IPS DF 19.7 (cell line): ENCODE data around the gene MVK.

Experiments used
- DNase-seq: peaks from one replicate; pipeline ENCODE4 v3.0.0-alpha.2; 2013; ENCODE audit warnings: low read depth, low spot score

The MVK gene

GRCh38 chr12:109566424-109566823 lies 7.2 kb upstream of the MVK start:
- DNase-seq, result no peak

GRCh38 chr12:109567296-109567695 lies 6.3 kb upstream of the MVK start:
- no peak for DNase-seq

- DNase-seq, result no peak
These were observed 5.6 kb upstream of the MVK start for GRCh38 chr12:109567967-109568366.

- DNase-seq, result no peak
These were observed 5.1 kb upstream of the MVK start for GRCh38 chr12:109568486-109568885.

DNA sequence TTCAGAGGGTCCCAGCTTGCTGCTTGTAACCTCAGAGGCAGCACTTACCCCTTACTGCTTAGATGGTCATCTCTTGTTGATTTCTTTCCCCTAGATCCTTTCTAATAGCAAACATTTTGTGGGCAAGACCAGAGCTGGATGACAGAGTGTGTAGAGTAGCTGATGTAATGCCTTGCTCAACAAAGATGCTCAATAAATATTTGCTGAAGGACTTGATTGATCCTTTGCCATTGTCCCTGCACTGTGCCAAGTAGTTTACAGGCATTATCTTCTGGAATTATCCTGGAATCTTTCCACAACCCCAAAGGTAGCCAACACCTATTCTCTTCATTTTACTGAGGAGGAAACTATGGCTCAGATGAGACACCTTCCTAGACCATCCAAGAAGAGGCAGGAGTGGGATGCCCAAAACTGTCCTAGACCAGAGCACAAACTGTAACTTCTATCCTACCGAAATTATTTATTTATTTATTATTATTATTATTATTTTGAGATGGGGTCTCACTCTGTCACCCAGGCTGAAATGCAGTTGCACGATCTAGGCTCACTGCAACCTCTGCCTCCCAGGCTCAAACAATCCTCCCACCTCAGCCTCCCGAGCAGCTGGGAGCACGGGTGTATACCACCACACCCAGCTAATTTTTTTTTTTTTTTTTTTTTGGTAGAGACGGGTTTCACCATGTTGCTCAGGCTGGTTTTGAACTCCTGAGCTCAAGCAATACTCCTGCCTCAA lies 1.7 kb upstream of the MVK start:
- DNase-seq, result no peak

DNA sequence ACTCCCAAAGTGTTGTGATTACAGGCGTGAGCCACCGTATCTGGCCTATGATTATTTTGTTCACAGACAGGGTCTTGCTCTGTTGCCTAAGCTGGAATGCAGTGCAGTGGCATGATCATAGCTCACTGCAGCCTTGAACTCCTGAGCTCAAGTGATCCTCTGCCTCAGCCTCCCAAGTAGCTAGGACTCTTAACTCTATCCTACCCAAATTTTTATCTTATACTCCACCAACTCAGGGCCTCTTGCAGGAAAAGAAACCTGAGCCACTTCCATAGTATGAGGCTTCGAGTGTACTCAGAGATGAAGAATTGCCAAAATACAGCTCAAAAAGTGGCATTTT lies 1.1 kb upstream of the MVK start:
- DNase-seq, result no peak

DNA sequence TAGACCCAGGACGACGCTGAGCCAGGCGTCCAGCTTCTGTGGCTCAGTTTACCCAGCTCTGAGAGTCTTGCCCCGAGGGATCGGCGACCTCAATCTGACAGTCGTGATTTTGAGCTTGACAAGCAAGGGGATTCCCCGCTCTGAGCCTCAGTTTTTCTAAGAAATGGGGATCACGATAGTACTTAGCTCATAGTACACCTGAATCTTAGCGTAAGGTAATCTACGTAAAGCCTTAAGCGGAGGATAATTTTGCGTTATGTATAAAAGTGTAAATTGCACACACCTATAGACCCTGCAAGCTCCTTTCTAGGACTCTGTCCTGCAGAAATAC lies 285 bp downstream of the MVK start:
- no peak for DNase-seq

DNA sequence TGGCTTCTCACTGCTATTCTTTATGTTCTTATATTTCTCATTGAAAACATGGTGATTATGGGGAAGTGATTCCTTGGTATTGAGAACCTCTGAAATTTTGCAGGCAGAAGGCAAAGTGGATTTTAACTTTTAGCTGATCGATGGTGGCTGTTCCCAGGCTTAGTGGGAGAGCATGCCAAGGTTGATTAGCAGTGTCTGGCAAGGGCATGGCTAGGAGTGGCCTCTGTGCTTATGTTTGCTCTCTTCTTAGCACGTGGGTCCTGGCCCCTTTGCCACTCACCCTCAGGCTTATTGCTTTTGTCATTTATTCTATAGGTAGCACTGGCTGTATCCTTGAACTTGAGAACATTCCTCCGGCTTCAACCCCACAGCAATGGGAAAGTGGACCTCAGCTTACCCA lies 2.1 kb downstream of the MVK start:
- DNase-seq, result no peak

- no peak for DNase-seq
These were observed 3.7 kb downstream of the MVK start for GRCh38 chr12:109577311-109577710.

DNA sequence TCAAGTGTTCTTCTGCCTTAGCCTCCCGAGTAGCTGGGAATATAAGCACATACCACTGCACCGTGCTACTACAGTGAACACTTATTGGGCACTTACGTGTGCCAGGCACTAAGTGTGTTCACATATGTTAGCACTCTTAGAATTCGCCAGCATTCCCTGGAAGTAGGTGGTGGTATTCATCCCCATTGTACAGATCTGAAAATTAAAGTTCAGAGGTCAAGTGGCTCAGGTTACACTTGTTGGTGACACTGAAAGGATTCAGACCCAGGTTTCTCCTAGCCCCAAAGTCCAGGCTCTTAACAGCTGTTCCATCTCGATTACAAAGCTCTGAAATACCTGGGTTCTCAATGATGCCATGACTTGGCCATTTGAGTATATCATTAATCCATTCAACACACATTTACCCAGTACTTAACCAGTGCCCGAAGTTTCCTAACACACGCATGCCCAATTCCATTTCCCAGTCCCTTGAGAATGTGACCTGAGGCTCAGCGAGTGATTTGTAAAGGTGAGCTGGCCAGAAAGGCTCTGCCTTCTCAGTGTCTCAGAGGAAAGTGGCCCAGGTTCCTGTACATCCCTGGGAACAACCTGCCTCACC lies 4.8 kb downstream of the MVK start:
- no peak for DNase-seq

GRCh38 chr12:109579639-109580038 lies 6.0 kb downstream of the MVK start:
- no peak for DNase-seq

- no peak for DNase-seq
These were observed 6.7 kb downstream of the MVK start for GRCh38 chr12:109580272-109580671.

- DNase-seq, result no peak
These were observed 7.2 kb downstream of the MVK start for GRCh38 chr12:109580684-109581333.

GRCh38 chr12:109581334-109581691 lies 7.7 kb downstream of the MVK start:
- no peak for DNase-seq

GRCh38 chr12:109581856-109582255 lies 8.3 kb downstream of the MVK start:
- no peak for DNase-seq

DNA sequence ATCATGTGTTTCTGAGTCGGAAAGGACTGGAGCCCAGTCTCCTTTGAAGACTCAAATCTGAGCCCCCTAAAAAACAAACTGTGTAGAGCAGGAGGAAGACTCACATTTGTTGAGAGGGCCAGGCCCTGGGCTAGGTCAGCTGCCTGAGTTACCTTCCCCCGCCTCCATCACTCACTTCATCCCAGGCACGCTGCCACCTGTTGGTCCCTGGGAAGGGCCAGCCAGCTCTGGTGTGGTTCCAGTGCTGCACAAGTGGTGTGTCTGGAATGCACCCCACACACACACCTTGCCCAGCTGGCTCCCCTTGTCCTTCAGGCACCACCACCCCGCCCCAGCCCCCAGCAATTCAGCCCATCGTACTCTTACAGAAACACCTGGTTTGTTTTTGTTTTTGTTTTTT lies 9.0 kb downstream of the MVK start:
- DNase-seq, result no peak

- DNase-seq, result no peak
These were observed 10.1 kb downstream of the MVK start for GRCh38 chr12:109583733-109584132.

GRCh38 chr12:109586385-109587296 lies 13.0 kb downstream of the MVK start:
- DNase-seq, result no peak

GRCh38 chr12:109587921-109588320 lies 14.3 kb downstream of the MVK start:
- DNase-seq, result no peak

GRCh38 chr12:109588461-109589239 lies 15.1 kb downstream of the MVK start:
- no peak for DNase-seq

GRCh38 chr12:109589240-109589590 lies 15.6 kb downstream of the MVK start:
- DNase-seq, result no peak
